ENCODE results near the gene VPS13D.
A peak's percentile ranks its signal among the peaks of the same experiment; 100 is the strongest.

Gene VPS13D

GRCh38 chr1:12424793-12425192 is 195.0 kb downstream of the VPS13D start:
- DNase-seq (ENCODE audit: low read depth): no peak

GRCh38 chr1:12426030-12426429 is 196.2 kb downstream of the VPS13D start:
- no peak overlapping the region for H3K4me3 ChIP-seq (ENCODE audit: low read length)
- peak; percentile 40 for DNase-seq (ENCODE audit: low read depth)
- no peak for TF ChIP-seq CTCF (conservative IDR thresholded peaks at IDR 0.05; ENCODE audit: low read length)

More at GRCh38 chr1:12424793-12425192, 195.0 kb downstream of the VPS13D start:
- H3K4me3 ChIP-seq (ENCODE audit: low read length): no peak overlapping the region
- no peak for TF ChIP-seq CTCF (conservative IDR thresholded peaks at IDR 0.05; ENCODE audit: low read length)

- H3K4me3 ChIP-seq (ENCODE audit: low read length): no peak overlapping the region
- no peak for DNase-seq (ENCODE audit: low read depth)
- TF ChIP-seq CTCF (conservative IDR thresholded peaks at IDR 0.05; ENCODE audit: low read length): no peak
These were observed 198.5 kb downstream of the VPS13D start for GRCh38 chr1:12428334-12428733.

GRCh38 chr1:12430525-12430924 is 200.7 kb downstream of the VPS13D start:
- no peak for DNase-seq (ENCODE audit: low read depth)
- no peak for TF ChIP-seq CTCF (conservative IDR thresholded peaks at IDR 0.05; ENCODE audit: low read length)
- no peak overlapping the region for H3K4me3 ChIP-seq (ENCODE audit: low read length)

GRCh38 chr1:12432897-12433296 is 203.1 kb downstream of the VPS13D start:
- no peak for TF ChIP-seq CTCF (conservative IDR thresholded peaks at IDR 0.05; ENCODE audit: low read length)

GRCh38 chr1:12433323-12434053 is 203.7 kb downstream of the VPS13D start:
- TF ChIP-seq CTCF (conservative IDR thresholded peaks at IDR 0.05; ENCODE audit: low read length): no peak
- no peak overlapping the region for H3K4me3 ChIP-seq (ENCODE audit: low read length)
- DNase-seq (ENCODE audit: low read depth): peak; percentile 54

More at GRCh38 chr1:12432897-12433296, 203.1 kb downstream of the VPS13D start:
- no peak overlapping the region for H3K4me3 ChIP-seq (ENCODE audit: low read length)
- no peak for DNase-seq (ENCODE audit: low read depth)

GRCh38 chr1:12434174-12434573 is 204.3 kb downstream of the VPS13D start:
- H3K4me3 ChIP-seq (ENCODE audit: low read length): no peak overlapping the region
- peak; percentile 71 for DNase-seq (ENCODE audit: low read depth)
- TF ChIP-seq CTCF (conservative IDR thresholded peaks at IDR 0.05; ENCODE audit: low read length): no peak

All from AG10803 (cell line).